Caco-2 (cell line): ENCODE results near the gene TFAP2E. TPM values are rescaled to one million over a fixed set of nuclear protein-coding genes. Genes with fewer than 3 reads are reported as not detected.

Source experiments
- BruUV-seq: library from RNA; stranded (reverse); fragments of 400-500 nt; replicated peaks from 2 replicates; lab custom pipeline; 2021; lab: Mats Ljungman, UMichigan
- CTCF ChIA-PET: fragments of 300-600 bp; sonication (Branson Sonifier 250); formaldehyde crosslinking; loops from one replicate; lab custom pipeline; 2022; ENCODE audit warnings: antibody characterized with exemption; lab: Charles Lee
- POLR2A ChIA-PET: fragments of 300-600 bp; sonication (Branson Sonifier 250); formaldehyde crosslinking; loops from one replicate; lab custom pipeline; 2022; ENCODE audit warnings: antibody characterized with exemption; lab: Charles Lee
- DNase-seq, 2 experiments: peaks; one replicate each; pipeline versions ENCODE4 v3.0.0 to v3.0.0-alpha.2; 2020 to 2022
- H3K27me3 ChIP-seq: replicated peaks from 2 replicates; pipeline ENCODE4 v1.6.0; 2011; ENCODE audit warnings: low read length; ENCODE audit not compliant: control insufficient read depth, insufficient read depth
- H3K36me3 ChIP-seq: 2 replicates; pipeline ENCODE4 v1.5.1; 2011; ENCODE audit warnings: low read length; ENCODE audit not compliant: control insufficient read depth, insufficient read depth
- H3K4me1 ChIP-seq: fragments of 250-450 bp; sonication (Bioruptor Pico); 2 replicates; pipeline ENCODE4 v1.5.1; 2020; ENCODE audit warnings: mild to moderate bottlenecking
- H3K4me3 ChIP-seq: 2 replicates; pipeline ENCODE4 v1.5.1; 2011; ENCODE audit warnings: low read depth, mild to moderate bottlenecking, control low read depth, low read length
- H3K9me3 ChIP-seq: fragments of 250-450 bp; sonication (Bioruptor Pico); 2 replicates; pipeline ENCODE4 v1.5.1; 2020; ENCODE audit warnings: mild to moderate bottlenecking, moderate library complexity
- H3K27ac Mint-ChIP-seq: one replicate; pipeline ENCODE4 v1.8.0; 2022; ENCODE audit warnings: mixed read lengths; ENCODE audit not compliant: unreplicated experiment
- H3K27me3 Mint-ChIP-seq: one replicate; pipeline ENCODE4 v1.8.0; 2022; ENCODE audit warnings: mixed read lengths; ENCODE audit not compliant: insufficient read depth, unreplicated experiment
- H3K36me3 Mint-ChIP-seq: one replicate; pipeline ENCODE4 v1.8.0; 2022; ENCODE audit warnings: mild to moderate bottlenecking, mixed read lengths; ENCODE audit not compliant: insufficient read depth, unreplicated experiment
- H3K4me1 Mint-ChIP-seq: one replicate; pipeline ENCODE4 v1.8.0; 2022; ENCODE audit warnings: low read depth, mixed read lengths; ENCODE audit not compliant: unreplicated experiment
- H3K4me3 Mint-ChIP-seq: one replicate; pipeline ENCODE4 v1.8.0; 2022; ENCODE audit warnings: mild to moderate bottlenecking, moderate library complexity, mixed read lengths; ENCODE audit not compliant: unreplicated experiment
- H3K9me3 Mint-ChIP-seq: one replicate; pipeline ENCODE4 v1.8.0; 2022; ENCODE audit warnings: mixed read lengths; ENCODE audit not compliant: unreplicated experiment
- intact Hi-C: fragments of 100-400 bp; cut with micrococcal nuclease; formaldehyde crosslinking; loops from one replicate; pipeline ENCODE4 v1.10.0; 2022; ENCODE audit not compliant: unreplicated experiment
- total RNA-seq: library from RNA; stranded (reverse); gene quantifications from 2 replicates; pipeline ENCODE4 v1.2.3, GENCODE V29; 2022
- TF ChIP-seq, protein P1 (sequence below), 2 experiments: fragments of 200-600 bp in 1 of 2; IDR thresholded peaks; 1 replicate in 1 of 2; 2 replicates in 1 of 2; pipeline versions ENCODE4 v1.5.1 to v1.8.0; 2011 to 2022; ENCODE audit warnings: antibody characterized with exemption in 1 of 2, control low read depth in 1 of 2, inconsistent platforms in 1 of 2, low read depth in 1 of 2, low read length in 1 of 2, mild to moderate bottlenecking in 1 of 2, moderate library complexity in 1 of 2; ENCODE audit not compliant: insufficient read depth in 1 of 2, severe bottlenecking in 1 of 2, unreplicated experiment in 1 of 2

The TFAP2E gene
- total RNA-seq, 1 experiment from 2014 or later = 3.4 TPM

DNA sequence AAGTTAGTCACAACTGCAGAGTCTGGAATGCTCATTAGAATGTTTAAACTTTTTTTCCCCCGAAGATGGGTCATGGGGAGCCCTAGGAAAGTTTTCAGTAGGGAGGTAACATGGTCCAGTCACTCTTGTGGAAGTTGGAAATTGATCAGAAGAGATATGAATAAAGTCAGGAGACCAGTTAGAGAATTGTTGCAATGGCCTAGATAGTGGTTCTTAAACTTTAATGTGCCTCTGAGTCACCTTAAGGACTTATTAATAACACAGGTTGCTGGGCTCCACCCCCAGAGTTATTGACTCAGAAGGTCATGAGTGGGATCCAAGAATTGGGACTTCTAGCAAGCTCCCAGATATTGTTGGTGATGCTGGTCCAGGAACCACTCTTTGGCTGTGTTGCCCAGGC, 3.2 kb upstream of the TFAP2E start:
- TF ChIP-seq, protein P1, sequence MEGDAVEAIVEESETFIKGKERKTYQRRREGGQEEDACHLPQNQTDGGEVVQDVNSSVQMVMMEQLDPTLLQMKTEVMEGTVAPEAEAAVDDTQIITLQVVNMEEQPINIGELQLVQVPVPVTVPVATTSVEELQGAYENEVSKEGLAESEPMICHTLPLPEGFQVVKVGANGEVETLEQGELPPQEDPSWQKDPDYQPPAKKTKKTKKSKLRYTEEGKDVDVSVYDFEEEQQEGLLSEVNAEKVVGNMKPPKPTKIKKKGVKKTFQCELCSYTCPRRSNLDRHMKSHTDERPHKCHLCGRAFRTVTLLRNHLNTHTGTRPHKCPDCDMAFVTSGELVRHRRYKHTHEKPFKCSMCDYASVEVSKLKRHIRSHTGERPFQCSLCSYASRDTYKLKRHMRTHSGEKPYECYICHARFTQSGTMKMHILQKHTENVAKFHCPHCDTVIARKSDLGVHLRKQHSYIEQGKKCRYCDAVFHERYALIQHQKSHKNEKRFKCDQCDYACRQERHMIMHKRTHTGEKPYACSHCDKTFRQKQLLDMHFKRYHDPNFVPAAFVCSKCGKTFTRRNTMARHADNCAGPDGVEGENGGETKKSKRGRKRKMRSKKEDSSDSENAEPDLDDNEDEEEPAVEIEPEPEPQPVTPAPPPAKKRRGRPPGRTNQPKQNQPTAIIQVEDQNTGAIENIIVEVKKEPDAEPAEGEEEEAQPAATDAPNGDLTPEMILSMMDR (IDR thresholded peaks at IDR 0.05; ENCODE audit: insufficient read depth in 1 of 2, low read depth in 1 of 2, low read length in 1 of 2, severe bottlenecking in 1 of 2, unreplicated experiment in 1 of 2) = no peak
- Mint-ChIP-seq H3K4me3 (no peak overlapping the region), H3K4me1 (peaks cover 8% of the 10 kb centered on the region), H3K9me3 (no peaks in the 10 kb centered on the region), H3K27ac (peak overlapping the region; percentile 79), H3K36me3 (peaks cover 10% of the 10 kb centered on the region), H3K27me3 (no peaks in the 10 kb centered on the region)
- Histone ChIP-seq H3K27me3 (no peaks in the 10 kb centered on the region), H3K4me3 (no peak overlapping the region), H3K36me3 (no peaks in the 10 kb centered on the region), H3K4me1 (peaks cover 13% of the 10 kb centered on the region), H3K9me3 (no peaks in the 10 kb centered on the region)
- DNase-seq = no peak
- intact Hi-C loops = loop anchor here (1.0 kb wide), 3 partner anchors 145 to 204 kb away; partner anchors contain the start of gene CLSPN
- CTCF ChIA-PET = no interaction called here
- BruUV-seq = no TSS peak
- POLR2A ChIA-PET = no interaction called here

DNA sequence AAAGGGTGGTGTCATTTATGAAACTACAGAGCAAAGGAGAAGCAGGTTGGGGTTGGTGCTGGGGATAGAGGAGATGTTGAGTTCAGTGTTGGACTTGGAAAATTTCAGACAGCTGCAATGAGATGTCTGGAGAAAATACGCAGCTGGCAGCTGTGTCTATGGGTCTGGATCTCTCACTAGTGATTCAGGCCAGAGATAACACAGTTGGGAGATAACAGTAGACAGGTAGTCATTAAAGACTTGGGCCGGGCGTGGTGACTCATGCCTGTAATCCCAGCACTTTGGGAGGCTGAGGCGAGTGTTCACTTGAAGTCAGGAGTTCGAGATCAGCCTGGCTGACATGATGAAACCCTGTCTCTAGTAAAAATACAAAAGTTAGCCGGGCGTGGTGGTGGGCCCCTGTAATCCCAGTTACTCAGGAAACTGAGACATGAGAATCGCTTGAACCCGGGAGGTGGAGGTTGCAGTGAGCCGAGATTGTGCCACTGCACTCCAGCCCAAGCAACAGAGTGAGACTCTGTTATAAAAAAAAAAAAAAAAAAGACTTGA, 2.5 kb upstream of the TFAP2E start:
- ChIA-PET CTCF (interaction anchor here (0.6 kb wide), 1 partner anchor 333 kb away, joined by 4 read pairs; no protein-coding TSS in a partner anchor), POLR2A (no interaction called here)
- Histone ChIP-seq H3K36me3 (no peaks in the 10 kb centered on the region), H3K4me3 (no peak overlapping the region), H3K27me3 (no peaks in the 10 kb centered on the region), H3K4me1 (peaks cover 20% of the 10 kb centered on the region), H3K9me3 (no peaks in the 10 kb centered on the region)
- no peak overlapping the region for H3K4me3 Mint-ChIP-seq
- H3K36me3 Mint-ChIP-seq = peaks cover 13% of the 10 kb centered on the region
- TF ChIP-seq, protein P1 (IDR thresholded peaks at IDR 0.05; ENCODE audit: insufficient read depth in 1 of 2, low read depth in 1 of 2, low read length in 1 of 2, severe bottlenecking in 1 of 2, unreplicated experiment in 1 of 2) = no peak
- no peak for DNase-seq
- no TSS peak for BruUV-seq
- peak overlapping the region; percentile 79 for H3K27ac Mint-ChIP-seq
- peaks cover 15% of the 10 kb centered on the region for H3K4me1 Mint-ChIP-seq
- intact Hi-C loops = no loop called here
- no peaks in the 10 kb centered on the region for H3K9me3 Mint-ChIP-seq
- H3K27me3 Mint-ChIP-seq = no peaks in the 10 kb centered on the region

DNA sequence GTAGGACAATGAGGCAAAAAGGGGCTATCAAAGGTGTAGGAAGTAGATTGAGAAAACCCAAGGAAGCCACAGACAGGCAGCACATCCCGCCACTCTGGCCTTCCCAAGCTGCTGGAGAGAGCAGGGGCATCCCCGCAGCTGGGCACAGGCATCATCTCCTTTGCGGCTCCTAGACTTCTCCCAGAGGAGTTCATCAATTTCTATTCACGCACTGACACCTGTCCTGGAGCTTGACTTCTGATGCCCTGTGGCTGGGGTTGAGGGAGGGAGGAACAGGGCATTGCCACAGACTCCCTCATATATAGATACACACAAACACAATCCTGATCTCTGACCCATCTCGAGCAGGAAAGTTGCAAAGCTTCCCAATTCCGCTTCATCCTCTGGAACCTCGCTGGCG, 1.9 kb upstream of the TFAP2E start:
- intact Hi-C loops = no loop called here
- Histone ChIP-seq H3K27me3 (no peaks in the 10 kb centered on the region), H3K9me3 (no peaks in the 10 kb centered on the region), H3K4me1 (peaks cover 26% of the 10 kb centered on the region), H3K4me3 (no peak overlapping the region), H3K36me3 (no peaks in the 10 kb centered on the region)
- no peak overlapping the region for H3K4me3 Mint-ChIP-seq
- H3K4me1 Mint-ChIP-seq = peaks cover 19% of the 10 kb centered on the region
- CTCF ChIA-PET = interaction anchor here (0.9 kb wide), 2 partner anchors 126 to 144 kb away, joined by 3 read pairs; no protein-coding TSS in a partner anchor
- no peak for DNase-seq
- TF ChIP-seq, protein P1 (IDR thresholded peaks at IDR 0.05; ENCODE audit: insufficient read depth in 1 of 2, low read depth in 1 of 2, low read length in 1 of 2, severe bottlenecking in 1 of 2, unreplicated experiment in 1 of 2) = no peak
- H3K36me3 Mint-ChIP-seq = peaks cover 16% of the 10 kb centered on the region
- H3K27me3 Mint-ChIP-seq = no peaks in the 10 kb centered on the region
- POLR2A ChIA-PET = no interaction called here
- no peaks in the 10 kb centered on the region for H3K9me3 Mint-ChIP-seq
- BruUV-seq = no TSS peak
- no peak overlapping the region for H3K27ac Mint-ChIP-seq
